Measurements from ENCODE around the gene UBLCP1. TPM values are rescaled to one million over a fixed set of nuclear protein-coding genes. Genes with fewer than 3 reads are reported as not detected.

UBLCP1 gene
- total and polyA plus RNA-seq, 2 of the 13 experiments (the other 11 are each of a cell fraction or from before 2014, with no cell fraction given): 6.5 to 12.6 TPM

GRCh38 chr5:159332800-159333544 is 69.9 kb downstream of the UBLCP1 start:
- ChIA-PET CTCF (ENCODE audit: low intra/inter-chr PET ratio, low total read pairs) (no interaction called here), POLR2A (no interaction called here)
- no TSS peak for BruUV-seq (replicated peaks)
- 39% methylated on average over 5 of the region's 6 CpGs for WGBS (ENCODE audit: low lambda C conversion rate)
- DNase-seq (ENCODE audit: low spot score) (no peak), ATAC-seq (no peak), FAIRE-seq (no peak)
- H3K9ac ChIP-seq (ENCODE audit: insufficient read depth, low read depth, low read length): no peak overlapping the region
- in situ Hi-C loops (cut with HindIII; ENCODE audit: extremely low pct_ligation_motif_present, low pct_unique_long_range_greater_than_20kb): no loop called here
- intact Hi-C loops (cut with micrococcal nuclease; ENCODE audit: unreplicated experiment): loop anchor here (5.0 kb wide), 1 partner anchor 329 kb away; no protein-coding TSS in a partner anchor
- H3K27me3 ChIP-seq (ENCODE audit: control insufficient read depth in 1 of 2, insufficient read depth in 2 of 2, low read length in 2 of 2): peaks cover 0 to 12% of the 10 kb centered on the region in 2 experiments; a peak in 2 of 5 replicates
- no peaks in the 10 kb centered on the region for H3K79me2 ChIP-seq (ENCODE audit: insufficient read depth, low read length)
- H4K20me1 ChIP-seq (ENCODE audit: insufficient read depth, low read length): no peaks in the 10 kb centered on the region
- no peak overlapping the region for H2AFZ ChIP-seq (ENCODE audit: low read length)
- H3K4me1 ChIP-seq (ENCODE audit: insufficient read depth, low read length): 0 out of 2 replicates have a peak, but pooled peaks cover 4% of the 10 kb centered on the region
- H3K9me3 ChIP-seq (ENCODE audit: low read length): no peaks in the 10 kb centered on the region
- TF ChIP-seq, protein P1, sequence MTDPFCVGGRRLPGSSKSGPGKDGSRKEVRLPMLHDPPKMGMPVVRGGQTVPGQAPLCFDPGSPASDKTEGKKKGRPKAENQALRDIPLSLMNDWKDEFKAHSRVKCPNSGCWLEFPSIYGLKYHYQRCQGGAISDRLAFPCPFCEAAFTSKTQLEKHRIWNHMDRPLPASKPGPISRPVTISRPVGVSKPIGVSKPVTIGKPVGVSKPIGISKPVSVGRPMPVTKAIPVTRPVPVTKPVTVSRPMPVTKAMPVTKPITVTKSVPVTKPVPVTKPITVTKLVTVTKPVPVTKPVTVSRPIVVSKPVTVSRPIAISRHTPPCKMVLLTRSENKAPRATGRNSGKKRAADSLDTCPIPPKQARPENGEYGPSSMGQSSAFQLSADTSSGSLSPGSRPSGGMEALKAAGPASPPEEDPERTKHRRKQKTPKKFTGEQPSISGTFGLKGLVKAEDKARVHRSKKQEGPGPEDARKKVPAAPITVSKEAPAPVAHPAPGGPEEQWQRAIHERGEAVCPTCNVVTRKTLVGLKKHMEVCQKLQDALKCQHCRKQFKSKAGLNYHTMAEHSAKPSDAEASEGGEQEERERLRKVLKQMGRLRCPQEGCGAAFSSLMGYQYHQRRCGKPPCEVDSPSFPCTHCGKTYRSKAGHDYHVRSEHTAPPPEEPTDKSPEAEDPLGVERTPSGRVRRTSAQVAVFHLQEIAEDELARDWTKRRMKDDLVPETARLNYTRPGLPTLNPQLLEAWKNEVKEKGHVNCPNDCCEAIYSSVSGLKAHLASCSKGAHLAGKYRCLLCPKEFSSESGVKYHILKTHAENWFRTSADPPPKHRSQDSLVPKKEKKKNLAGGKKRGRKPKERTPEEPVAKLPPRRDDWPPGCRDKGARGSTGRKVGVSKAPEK (CRISPR knock-in tag; IDR thresholded peaks at IDR 0.05; ENCODE audit: borderline replicate concordance): no peak
- TF ChIP-seq ZNF180 (CRISPR knock-in tag; IDR thresholded peaks at IDR 0.05; ENCODE audit: borderline replicate concordance, low read depth): no peak
- TF ChIP-seq ELF4 (CRISPR knock-in tag; IDR thresholded peaks at IDR 0.05; ENCODE audit: borderline replicate concordance): no peak
- TF ChIP-seq ZNF564 (CRISPR knock-in tag; IDR thresholded peaks at IDR 0.05): no peak
- TF ChIP-seq ZFX (CRISPR knock-in tag; IDR thresholded peaks at IDR 0.05; ENCODE audit: low read depth): no peak
- no peak for TF ChIP-seq ZNF431 (CRISPR knock-in tag; IDR thresholded peaks at IDR 0.05; ENCODE audit: borderline replicate concordance, low read depth)
- no peak for TF ChIP-seq PHF21A (CRISPR knock-in tag; IDR thresholded peaks at IDR 0.05)
- TF ChIP-seq ZNF550 (CRISPR knock-in tag; IDR thresholded peaks at IDR 0.05; ENCODE audit: borderline replicate concordance): no peak
- no peak overlapping the region for H3K27ac ChIP-seq (ENCODE audit: extremely low read length, insufficient read depth, low read length)
- H3K4me2 ChIP-seq (ENCODE audit: low read depth, low read length): no peak overlapping the region
- no peaks in the 10 kb centered on the region for H3K36me3 ChIP-seq (replicated peaks in 1 of 2; ENCODE audit: control insufficient read depth in 1 of 2, insufficient read depth in 2 of 2, low read length in 2 of 2)
- H3K4me3 ChIP-seq (replicated peaks in 1 of 3; ENCODE audit: insufficient read depth in 1 of 3, low read depth in 2 of 3, low read length in 3 of 3): no peak overlapping the region
